Upper lobe of left lung (tissue), 6 donors: ENCODE data around the gene PKHD1. TPM values are rescaled to one million over a fixed set of nuclear protein-coding genes. Genes with fewer than 3 reads are reported as not detected.

Experiments
- ATAC-seq, 2 donors: fragments of 200-7000 bp; cut with Tn5 transposase; one replicate each; pipeline ENCODE4 v1.9.1; 2022; ENCODE audit warnings: mild to moderate bottlenecking in 2 of 2, moderate library complexity in 2 of 2; ENCODE audit not compliant: low FRiP score in 2 of 2
- DNase-seq, 2 donors: peaks; one replicate each; pipeline ENCODE4 v3.0.0-alpha.2; 2019 to 2020
- H3K27ac ChIP-seq, 4 donors: fragments of 200-600 bp; sonication (generic); one replicate each; pipeline ENCODE4 v1.5.1; 2016 to 2019
- H3K27me3 ChIP-seq, 4 donors: fragments of 200-600 bp; sonication (generic); one replicate each; pipeline ENCODE4 v1.5.1; 2017 to 2019
- H3K36me3 ChIP-seq, 4 donors: fragments of 200-600 bp; sonication (generic); one replicate each; pipeline ENCODE4 v1.5.1; 2016 to 2019
- H3K4me1 ChIP-seq, 4 donors: fragments of 200-600 bp; sonication (generic); one replicate each; pipeline ENCODE4 v1.5.1; 2018 to 2019
- H3K4me3 ChIP-seq, 4 donors: fragments of 200-600 bp; sonication (generic); one replicate each; pipeline ENCODE4 v1.5.1; 2017 to 2019; ENCODE audit warnings: mild to moderate bottlenecking in 2 of 4, moderate library complexity in 1 of 4
- H3K9me3 ChIP-seq, 4 donors: fragments of 200-600 bp; sonication (generic); one replicate each; pipeline ENCODE4 v1.5.1; 2018 to 2019
- CTCF ChIP-seq, 6 experiments: fragments of 450-650 bp in 4 of 6; fragments of 200-600 bp in 2 of 6; sonication (generic) in 2 of 6; IDR thresholded peaks; one replicate each; pipeline ENCODE4 v1.5.1; 2016 to 2019; ENCODE audit warnings: antibody characterized with exemption in 6 of 6
- EP300 ChIP-seq, 4 donors: sonication (generic); formaldehyde crosslinking; IDR thresholded peaks; one replicate each; pipeline ENCODE4 v1.5.1; 2017; ENCODE audit warnings: antibody characterized with exemption in 4 of 4, control low read depth in 2 of 4
- POLR2A ChIP-seq, 4 donors: fragments of 450-650 bp; IDR thresholded peaks; one replicate each; pipeline ENCODE4 v1.5.1; 2016 to 2017; ENCODE audit warnings: antibody characterized with exemption in 4 of 4, mild to moderate bottlenecking in 2 of 4
- POLR2AphosphoS5 ChIP-seq, 2 donors: sonication (generic); formaldehyde crosslinking; IDR thresholded peaks; one replicate each; pipeline ENCODE4 v1.5.1; 2017; ENCODE audit warnings: antibody characterized with exemption in 2 of 2
- WGBS, 2 donors: methylation state at CpG; one replicate each; pipeline ENCODE4 v1.1.5; 2017 to 2018; 5-methylcytosine and 5-hydroxymethylcytosine counted together
- total RNA-seq, 6 donors: library from RNA; depleted of rRNA in 4 of 6; stranded (reverse); fragments of >200 nt in 4 of 6; gene quantifications; one replicate each; pipeline versions ENCODE4 v1.1.0 to v1.2.1, GENCODE V29; 2016 to 2021
- donor health status: DM: no; HTN: no; CAD: no; lungs with moderate emphysema.
- donor health status: DM: no; HTN: yes; CAD: no; lungs with severe emphysema.

PKHD1 gene
- total RNA-seq, 6 donors from 2014 or later = 0.10 to 1.0 (median 0.34) TPM

DNA sequence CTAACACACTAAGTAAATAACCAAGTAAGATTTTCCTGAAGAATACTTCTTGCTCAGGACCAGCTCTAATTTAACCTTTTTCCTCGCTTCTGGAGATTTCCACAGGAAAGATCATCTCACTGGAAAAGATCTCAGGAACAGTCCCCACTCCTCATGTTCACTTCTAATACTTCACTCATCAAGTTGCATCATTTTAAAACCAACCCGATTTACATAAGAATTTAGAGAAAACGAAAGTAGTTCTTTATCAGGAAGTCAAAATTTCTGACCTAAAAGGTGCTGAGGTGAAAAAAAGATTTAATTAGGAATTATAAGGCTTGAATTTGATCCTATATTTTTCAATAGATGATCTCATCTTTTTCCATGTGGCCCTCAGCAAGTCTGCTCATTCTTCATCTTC is 46.6 kb upstream of the PKHD1 start:
- Histone ChIP-seq H3K4me3 (no peak overlapping the region), H3K27ac (no peak overlapping the region), H3K27me3 (no peaks in the 10 kb centered on the region), H3K4me1 (no peaks in the 10 kb centered on the region), H3K9me3 (no peaks in the 10 kb centered on the region), H3K36me3 (no peaks in the 10 kb centered on the region)
- 67 to 76% methylated on average over 3 of the region's 3 CpGs for WGBS, 2 donors
- no peak for TF ChIP-seq CTCF (IDR thresholded peaks at IDR 0.05)
- no peak for TF ChIP-seq POLR2AphosphoS5 (IDR thresholded peaks at IDR 0.05)
- TF ChIP-seq POLR2A (IDR thresholded peaks at IDR 0.05) = no peak
- no peak for TF ChIP-seq EP300 (IDR thresholded peaks at IDR 0.05)
- ATAC-seq (no peak), DNase-seq (no peak)

GRCh38 chr6:52133324-52133723 is 45.9 kb upstream of the PKHD1 start:
- WGBS, 2 donors = 82 to 83% methylated on average over 2 of the region's 2 CpGs
- no peak for TF ChIP-seq CTCF (IDR thresholded peaks at IDR 0.05)
- TF ChIP-seq EP300 (IDR thresholded peaks at IDR 0.05) = no peak

DNA sequence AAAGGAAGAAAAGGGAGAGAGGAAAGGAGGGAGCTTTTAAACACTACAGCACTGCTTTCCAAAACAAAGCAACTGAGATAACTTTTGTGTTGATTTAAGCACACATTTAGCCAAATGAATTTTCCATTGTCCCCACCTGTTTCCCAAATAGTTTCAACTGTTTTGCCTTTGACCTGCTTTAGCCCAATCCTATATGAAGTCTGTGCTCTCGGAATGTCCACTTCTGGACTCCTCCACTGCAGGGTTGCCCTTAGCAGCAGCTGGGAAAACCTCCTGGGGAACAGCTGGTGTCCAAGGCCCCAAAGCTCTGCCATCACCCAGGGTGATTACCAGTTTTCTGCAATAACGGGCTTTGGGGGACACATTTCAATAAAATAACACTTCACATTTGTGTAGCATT is 44.9 kb upstream of the PKHD1 start:
- TF ChIP-seq EP300 (IDR thresholded peaks at IDR 0.05) (no peak), POLR2A (IDR thresholded peaks at IDR 0.05) (no peak), POLR2AphosphoS5 (IDR thresholded peaks at IDR 0.05) (no peak), CTCF (IDR thresholded peaks at IDR 0.05) (no peak)
- ATAC-seq = no peak

More at GRCh38 chr6:52133324-52133723, 45.9 kb upstream of the PKHD1 start:
- Histone ChIP-seq H3K4me3 (no peak overlapping the region), H3K27ac (no peak overlapping the region), H3K9me3 (no peaks in the 10 kb centered on the region), H3K4me1 (no peaks in the 10 kb centered on the region), H3K36me3 (no peaks in the 10 kb centered on the region), H3K27me3 (no peaks in the 10 kb centered on the region)
- no peak for DNase-seq
- no peak for ATAC-seq

DNA sequence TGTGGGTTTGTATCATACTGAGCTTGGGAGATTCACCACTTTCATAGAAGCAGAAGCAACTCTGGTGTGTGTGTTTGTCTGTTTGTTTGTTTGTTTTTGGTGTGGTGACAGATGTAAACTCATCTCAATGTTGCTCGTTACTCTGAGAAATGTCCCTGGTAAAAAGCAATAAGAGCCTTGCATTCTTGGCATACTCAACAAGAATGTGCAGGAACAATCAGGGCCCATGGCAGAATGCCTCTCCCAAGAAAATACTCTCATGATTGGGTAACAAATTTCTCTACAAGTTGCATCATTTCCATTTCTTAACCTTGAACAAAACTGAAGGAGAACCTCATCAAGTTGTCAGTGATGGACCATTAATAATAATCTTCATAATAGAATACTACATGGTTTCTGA is 43.0 kb upstream of the PKHD1 start:
- H3K36me3 ChIP-seq = no peaks in the 10 kb centered on the region
- no peaks in the 10 kb centered on the region for H3K27me3 ChIP-seq
- no peak overlapping the region for H3K27ac ChIP-seq
- TF ChIP-seq POLR2A (IDR thresholded peaks at IDR 0.05) (no peak), POLR2AphosphoS5 (IDR thresholded peaks at IDR 0.05) (no peak), EP300 (IDR thresholded peaks at IDR 0.05) (no peak), CTCF (IDR thresholded peaks at IDR 0.05) (no peak)
- ATAC-seq (no peak), DNase-seq (no peak)
- WGBS, 2 donors = 39 to 47% methylated on average over 1 of the region's 1 CpG
- H3K4me1 ChIP-seq = no peaks in the 10 kb centered on the region
- no peaks in the 10 kb centered on the region for H3K9me3 ChIP-seq
- H3K4me3 ChIP-seq = no peak overlapping the region

More for the DNA sequence above, 44.9 kb upstream of the PKHD1 start:
- no peak overlapping the region for H3K4me3 ChIP-seq
- no peak for DNase-seq
- no peaks in the 10 kb centered on the region for H3K9me3 ChIP-seq
- H3K36me3 ChIP-seq = no peaks in the 10 kb centered on the region
- H3K27me3 ChIP-seq = no peaks in the 10 kb centered on the region
- no peak overlapping the region for H3K27ac ChIP-seq
- 69% methylated on average over 2 of the region's 2 CpGs for WGBS, 2 donors
- no peaks in the 10 kb centered on the region for H3K4me1 ChIP-seq

GRCh38 chr6:52127957-52128356 is 40.5 kb upstream of the PKHD1 start:
- Histone ChIP-seq H3K4me3 (no peak overlapping the region), H3K27ac (no peak overlapping the region), H3K4me1 (no peaks in the 10 kb centered on the region), H3K36me3 (no peaks in the 10 kb centered on the region), H3K27me3 (no peaks in the 10 kb centered on the region), H3K9me3 (no peaks in the 10 kb centered on the region)
- 66 to 72% methylated on average over 4 of the region's 4 CpGs for WGBS, 2 donors
- TF ChIP-seq EP300 (IDR thresholded peaks at IDR 0.05) = no peak
- no peak for DNase-seq
- no peak for ATAC-seq
